Stimulated activated CD8-positive, alpha-beta memory T cell treated with anti-CD3 and anti-CD28 coated beads, Interleukin-15, amount 100 ng/mL, for 4 hours (primary cell): ENCODE results near the gene MCM8.

ENCODE experiments used
- DNase-seq, 2 donors: peaks; one replicate each; pipeline ENCODE4 v3.0.0-alpha.2; 2020; ENCODE audit warnings: low read depth in 2 of 2

MCM8 gene

GRCh38 chr20:6041808-6042265, 91.4 kb downstream of the MCM8 start:
- no peak for DNase-seq

DNA sequence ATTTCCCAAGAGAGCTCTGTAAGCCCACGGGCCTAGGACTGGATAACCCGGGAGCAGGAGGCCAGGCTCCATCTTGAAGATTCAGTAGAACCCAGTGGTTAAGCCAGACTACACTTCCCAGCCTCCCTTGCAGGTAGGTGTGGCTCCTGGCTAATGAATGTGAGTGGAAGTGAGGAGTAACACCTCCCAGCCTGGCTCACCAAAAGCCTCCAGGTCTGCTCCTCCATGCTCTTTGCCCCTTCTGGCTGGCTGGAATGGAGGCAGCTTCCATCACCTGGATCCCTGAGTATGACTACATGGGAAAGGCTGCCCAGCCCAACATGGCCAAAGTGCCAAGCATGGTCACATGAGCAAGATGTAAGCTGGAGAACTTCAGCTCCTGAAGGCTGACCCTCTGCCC, 93.7 kb downstream of the MCM8 start:
- DNase-seq, result no peak

DNA sequence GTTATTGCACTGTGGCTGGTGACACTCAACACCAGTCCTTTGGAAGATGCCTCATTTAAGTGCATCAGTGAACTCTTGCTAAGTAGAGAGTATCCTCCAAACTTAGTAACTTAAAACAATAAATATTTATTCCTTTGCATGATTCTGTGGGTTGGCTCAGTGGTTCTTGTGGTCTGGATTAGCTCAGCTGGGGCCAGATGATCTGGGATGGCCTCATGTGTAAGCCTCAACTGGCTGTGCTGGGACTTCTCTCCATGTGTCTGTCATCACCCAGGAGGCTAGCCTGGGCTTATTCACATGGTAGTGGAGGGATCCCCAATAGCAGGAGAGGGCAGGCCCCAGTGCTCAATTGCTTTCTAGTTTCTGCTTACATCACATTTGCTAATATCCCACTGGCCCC, 95.1 kb downstream of the MCM8 start:
- no peak for DNase-seq

- DNase-seq, result no peak
These were observed 96.0 kb downstream of the MCM8 start for GRCh38 chr20:6046432-6046831.

GRCh38 chr20:6048391-6048790, 97.9 kb downstream of the MCM8 start:
- DNase-seq, result no peak
